KMS-11 (cell line): ENCODE data around the gene PEX11A.
A peak's percentile ranks its signal among the peaks of the same experiment; 100 is the strongest.

Experiments
- H2AFZ ChIP-seq: fragments of 200-600 bp; sonication (generic); 2 replicates; pipeline ENCODE4 v1.6.1; 2016; ENCODE audit warnings: antibody characterized with exemption, mixed run types, low read depth
- H3K27ac ChIP-seq: fragments of 200-600 bp; sonication (generic); 2 replicates; pipeline ENCODE4 v1.6.1; 2016; ENCODE audit warnings: mild to moderate bottlenecking, mixed run types
- H3K27me3 ChIP-seq: fragments of 200-600 bp; sonication (generic); 2 replicates; pipeline ENCODE4 v1.6.1; 2017; ENCODE audit warnings: mild to moderate bottlenecking, low read depth, mixed run types, moderate library complexity; ENCODE audit not compliant: insufficient read depth
- H3K36me3 ChIP-seq: fragments of 200-600 bp; sonication (generic); 2 replicates; pipeline ENCODE4 v1.6.1; 2017; ENCODE audit warnings: mild to moderate bottlenecking, mixed run types; ENCODE audit not compliant: insufficient read depth
- H3K4me1 ChIP-seq: fragments of 200-600 bp; sonication (generic); 2 replicates; pipeline ENCODE4 v1.6.1; 2016; ENCODE audit warnings: mild to moderate bottlenecking, low read depth, mixed run types; ENCODE audit not compliant: poor library complexity, severe bottlenecking
- H3K4me2 ChIP-seq: fragments of 200-600 bp; sonication (generic); 2 replicates; pipeline ENCODE4 v1.7.0; 2016; ENCODE audit warnings: mild to moderate bottlenecking, mixed run types
- H3K4me3 ChIP-seq: fragments of 200-600 bp; sonication (generic); IDR thresholded peaks from 2 replicates; pipeline ENCODE4 v1.6.1; 2017; ENCODE audit warnings: low read depth, low read length, mixed read lengths; ENCODE audit not compliant: insufficient read depth
- H3K79me2 ChIP-seq: fragments of 200-600 bp; sonication (generic); 2 replicates; pipeline ENCODE4 v1.6.1; 2016; ENCODE audit warnings: low read depth, mixed run types; ENCODE audit not compliant: insufficient read depth
- H3K9ac ChIP-seq: fragments of 200-600 bp; sonication (generic); 2 replicates; pipeline ENCODE4 v1.6.1; 2016; ENCODE audit warnings: mild to moderate bottlenecking, mixed run types
- H4K20me1 ChIP-seq: fragments of 200-600 bp; sonication (generic); 2 replicates; pipeline ENCODE4 v1.6.1; 2016; ENCODE audit warnings: mild to moderate bottlenecking, mixed run types; ENCODE audit not compliant: insufficient read depth
- CTCF ChIP-seq: fragments of 200-600 bp; sonication (generic); conservative IDR thresholded peaks from 2 replicates; pipeline ENCODE4 v1.6.1; 2017; ENCODE audit warnings: low read depth, mild to moderate bottlenecking, antibody characterized with exemption, low read length, moderate library complexity, mixed read lengths

PEX11A gene

GRCh38 chr15:89646416-89647141 lies 44.0 kb downstream of the PEX11A start:
- H3K27ac ChIP-seq: no peak overlapping the region
- no peaks in the 10 kb centered on the region for H3K79me2 ChIP-seq
- no peak overlapping the region for H3K9ac ChIP-seq
- peak overlapping the region; percentile 43; the same call in 1 of the 2 replicates for H2AFZ ChIP-seq
- TF ChIP-seq CTCF: no peak
- H3K27me3 ChIP-seq: no peaks in the 10 kb centered on the region
- no peaks in the 10 kb centered on the region for H3K36me3 ChIP-seq
- no peaks in the 10 kb centered on the region for H4K20me1 ChIP-seq
- H3K4me3 ChIP-seq: no peak overlapping the region
- no peak overlapping the region for H3K4me2 ChIP-seq
- peaks cover 3% of the 10 kb centered on the region for H3K4me1 ChIP-seq

GRCh38 chr15:89645680-89646079 lies 44.9 kb downstream of the PEX11A start:
- no peak for TF ChIP-seq CTCF
- no peak overlapping the region for H3K4me2 ChIP-seq
- H4K20me1 ChIP-seq: no peaks in the 10 kb centered on the region
- no peaks in the 10 kb centered on the region for H3K36me3 ChIP-seq
- no peaks in the 10 kb centered on the region for H3K27me3 ChIP-seq
- H3K27ac ChIP-seq: no peak overlapping the region
- no peaks in the 10 kb centered on the region for H3K79me2 ChIP-seq
- peaks cover 3% of the 10 kb centered on the region for H3K4me1 ChIP-seq
- no peak overlapping the region for H3K4me3 ChIP-seq
- no peak overlapping the region for H3K9ac ChIP-seq
- no peak overlapping the region for H2AFZ ChIP-seq

GRCh38 chr15:89642106-89642505 lies 48.4 kb downstream of the PEX11A start:
- Histone ChIP-seq H2AFZ (no peak overlapping the region), H3K27me3 (no peaks in the 10 kb centered on the region), H3K36me3 (no peaks in the 10 kb centered on the region), H3K4me2 (no peak overlapping the region), H3K4me3 (no peak overlapping the region), H3K27ac (no peak overlapping the region), H3K79me2 (no peaks in the 10 kb centered on the region), H4K20me1 (no peaks in the 10 kb centered on the region), H3K4me1 (peaks cover 3% of the 10 kb centered on the region), H3K9ac (no peak overlapping the region)
- TF ChIP-seq CTCF: no peak

- Histone ChIP-seq H3K4me3 (no peak overlapping the region), H3K27ac (no peak overlapping the region), H3K9ac (no peak overlapping the region), H3K27me3 (no peaks in the 10 kb centered on the region), H4K20me1 (no peaks in the 10 kb centered on the region), H3K4me2 (no peak overlapping the region), H3K79me2 (no peaks in the 10 kb centered on the region), H3K4me1 (no peaks in the 10 kb centered on the region), H3K36me3 (no peaks in the 10 kb centered on the region), H2AFZ (no peak overlapping the region)
- TF ChIP-seq CTCF: no peak
Observed at GRCh38 chr15:89641053-89641452, 49.5 kb downstream of the PEX11A start.
